Uterus (tissue), 4 donors: ENCODE data around the gene PTDSS2. TPM values are rescaled to one million over a fixed set of nuclear protein-coding genes. Genes with fewer than 3 reads are reported as not detected.

Experiments
- DNase-seq, 2 donors: peaks; one replicate each; pipeline ENCODE4 v3.0.0-alpha.2; 2019 to 2020
- H3K27ac ChIP-seq, 2 donors: fragments of 200-600 bp; sonication (generic); 1 replicate in 1 of 2; 2 replicates in 1 of 2; pipeline ENCODE4 v1.5.1; 2016 to 2018
- H3K27me3 ChIP-seq, 2 donors: fragments of 200-600 bp; sonication (generic); one replicate each; pipeline ENCODE4 v1.5.1; 2018 to 2019; ENCODE audit warnings: control low read depth in 1 of 2
- H3K36me3 ChIP-seq, 2 donors: fragments of 200-600 bp; sonication (generic); one replicate each; pipeline ENCODE4 v1.5.1; 2019; ENCODE audit warnings: control low read depth in 1 of 2
- H3K4me1 ChIP-seq, 2 donors: fragments of 200-600 bp; sonication (generic); one replicate each; pipeline ENCODE4 v1.5.1; 2018 to 2019; ENCODE audit warnings: control low read depth in 1 of 2
- H3K4me3 ChIP-seq, 2 donors: fragments of 200-600 bp; sonication (generic); 1 replicate in 1 of 2; 2 replicates in 1 of 2; pipeline ENCODE4 v1.5.1; 2018 to 2019; ENCODE audit warnings: mild to moderate bottlenecking in 1 of 2
- H3K9me3 ChIP-seq, 2 donors: fragments of 200-600 bp; sonication (generic); one replicate each; pipeline ENCODE4 v1.5.1; 2019; ENCODE audit warnings: control low read depth in 1 of 2
- CTCF ChIP-seq, 4 experiments: fragments of 200-600 bp in 2 of 4; fragments of 450-650 bp in 2 of 4; sonication (generic) in 2 of 4; IDR thresholded peaks; one replicate each; pipeline ENCODE4 v1.5.1; 2016 to 2019; ENCODE audit warnings: antibody characterized with exemption in 4 of 4, mild to moderate bottlenecking in 2 of 4, moderate library complexity in 1 of 4
- POLR2A ChIP-seq, 2 donors: fragments of 450-650 bp; IDR thresholded peaks; one replicate each; pipeline ENCODE4 v1.6.1; 2016; ENCODE audit warnings: antibody characterized with exemption in 2 of 2, mild to moderate bottlenecking in 1 of 2, moderate library complexity in 1 of 2
- intact Hi-C: fragments of 100-400 bp; cut with DNase I; formaldehyde crosslinking; loops from one replicate; pipeline ENCODE4 v1.15.1; 2023; ENCODE audit warnings: low total_unique reads
- total RNA-seq, 4 donors: library from RNA; depleted of rRNA in 3 of 4; stranded (reverse); fragments of >200 nt in 3 of 4; gene quantifications; one replicate each; pipeline versions ENCODE4 v1.1.0 to v1.2.4, GENCODE V29; 2014 to 2023
- donor health status: DM: yes; HTN: yes; CAD: no.

Gene PTDSS2
- total RNA-seq, 4 donors from 2014 or later: 20.7 to 43.7 (median 22.8) TPM

DNA sequence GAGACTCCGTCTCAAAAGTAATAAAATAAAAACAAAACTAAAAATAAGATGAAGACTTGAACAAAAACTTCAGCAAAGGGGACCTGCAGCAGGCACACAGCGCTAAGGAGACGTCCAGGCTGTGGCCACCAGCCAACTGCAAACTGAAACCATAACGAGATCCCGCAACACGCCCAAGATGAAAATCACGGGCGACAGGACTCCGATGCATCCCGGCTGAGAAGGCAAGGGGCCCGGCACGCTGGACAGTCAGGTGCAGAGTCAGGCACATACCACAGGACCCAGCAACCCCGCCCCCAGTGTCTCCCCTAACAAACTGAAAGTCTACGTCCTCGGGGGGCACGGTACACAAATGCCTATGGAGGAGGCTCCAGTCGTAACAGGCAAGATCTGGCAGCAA is 76.1 kb downstream of the PTDSS2 start:
- Histone ChIP-seq H3K27ac (no peak overlapping the region), H3K27me3 (no peaks in the 10 kb centered on the region), H3K36me3 (no peaks in the 10 kb centered on the region), H3K4me1 (no peaks in the 10 kb centered on the region), H3K4me3 (no peak overlapping the region), H3K9me3 (no peaks in the 10 kb centered on the region)
- no peak for DNase-seq
- intact Hi-C loops: no loop called here
- TF ChIP-seq CTCF (IDR thresholded peaks at IDR 0.05) (no peak), POLR2A (IDR thresholded peaks at IDR 0.05) (no peak)

DNA sequence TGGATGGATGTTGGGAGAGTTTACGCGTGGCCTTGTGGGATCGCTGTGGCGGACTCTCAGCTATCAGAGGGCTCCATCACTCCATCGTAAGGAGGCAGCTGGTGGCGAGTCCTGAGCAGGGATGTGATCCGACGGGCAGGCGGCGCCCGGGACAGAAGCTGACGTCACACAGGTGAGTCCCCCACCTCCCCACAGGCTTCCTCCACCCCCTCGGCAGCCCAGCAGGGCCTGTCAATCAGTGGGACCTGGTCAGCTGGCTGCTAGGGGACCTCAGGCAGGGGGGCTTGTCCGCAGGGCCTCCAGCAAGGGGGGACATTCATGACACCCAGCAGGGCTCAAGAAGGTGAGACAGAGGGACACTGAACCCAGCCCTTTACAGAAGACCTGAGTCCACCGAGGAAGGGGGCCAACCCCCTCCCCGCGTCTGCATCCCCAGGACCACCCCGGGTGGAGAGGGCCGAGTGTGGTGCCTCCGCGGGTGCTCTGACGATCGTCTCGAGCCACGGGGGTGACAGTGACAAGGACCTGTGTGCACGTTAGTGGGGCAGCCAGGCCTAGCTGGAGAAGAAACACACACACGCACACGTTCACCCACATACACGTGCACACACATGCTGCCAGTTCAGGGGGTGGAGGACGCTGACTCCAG is 78.2 kb downstream of the PTDSS2 start:
- Histone ChIP-seq H3K36me3 (no peaks in the 10 kb centered on the region), H3K9me3 (no peaks in the 10 kb centered on the region), H3K4me1 (no peaks in the 10 kb centered on the region), H3K27ac (no peak overlapping the region), H3K27me3 (no peaks in the 10 kb centered on the region), H3K4me3 (no peak overlapping the region)
- DNase-seq: peak in 1 of 2 donors; percentile 15
- TF ChIP-seq CTCF (IDR thresholded peaks at IDR 0.05) (no peak), POLR2A (IDR thresholded peaks at IDR 0.05) (no peak)
- intact Hi-C loops: no loop called here

- Histone ChIP-seq H3K27ac (no peak overlapping the region), H3K4me3 (no peak overlapping the region), H3K27me3 (no peaks in the 10 kb centered on the region), H3K36me3 (no peaks in the 10 kb centered on the region), H3K4me1 (peaks cover 0 to 3% of the 10 kb centered on the region in 2 donors), H3K9me3 (no peaks in the 10 kb centered on the region)
- intact Hi-C loops: no loop called here
- TF ChIP-seq POLR2A (IDR thresholded peaks at IDR 0.05) (no peak), CTCF (IDR thresholded peaks at IDR 0.05) (no peak)
- DNase-seq: no peak
These were observed 79.0 kb downstream of the PTDSS2 start for GRCh38 chr11:528815-529727.

DNA sequence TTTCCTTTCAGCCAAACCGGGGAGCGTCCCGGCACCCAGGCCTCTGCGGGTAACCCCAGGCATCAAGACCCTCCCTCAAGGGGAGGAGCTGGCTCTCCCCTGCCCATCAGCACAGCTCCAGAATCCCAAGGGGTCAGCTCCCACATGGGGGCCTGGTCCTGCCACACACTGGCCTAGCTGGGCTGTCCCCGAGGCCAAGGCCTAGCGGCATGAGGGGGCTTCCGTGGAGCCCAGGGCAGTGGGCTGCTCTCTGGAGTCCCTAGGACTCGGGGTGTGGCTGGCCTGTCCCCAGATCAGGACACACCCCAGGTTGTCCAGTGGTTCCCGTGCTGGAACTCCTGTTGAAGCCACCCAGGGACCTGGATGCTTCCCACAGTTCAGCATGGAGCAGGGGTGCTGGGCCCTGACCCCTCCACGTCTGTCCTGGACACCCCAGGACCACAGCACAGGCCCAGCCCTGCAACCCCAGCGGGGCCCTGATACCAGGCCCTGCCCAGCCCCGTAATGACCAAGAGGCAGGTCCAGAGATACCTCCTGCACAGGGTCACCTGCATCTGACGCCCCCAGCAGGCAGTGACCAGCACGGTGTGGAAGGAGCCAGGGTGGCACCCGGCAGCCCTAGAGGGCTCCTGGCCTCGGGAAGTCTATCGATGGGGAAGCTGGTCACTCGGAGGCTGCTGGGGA is 79.8 kb downstream of the PTDSS2 start:
- Histone ChIP-seq H3K4me1 (peaks cover 0 to 9% of the 10 kb centered on the region in 2 donors), H3K36me3 (no peaks in the 10 kb centered on the region), H3K9me3 (no peaks in the 10 kb centered on the region), H3K27me3 (no peaks in the 10 kb centered on the region), H3K4me3 (no peak overlapping the region), H3K27ac (no peak overlapping the region)
- intact Hi-C loops: no loop called here
- TF ChIP-seq CTCF (IDR thresholded peaks at IDR 0.05): no peak
- no peak for TF ChIP-seq POLR2A (IDR thresholded peaks at IDR 0.05)
- no peak for DNase-seq
